ENCODE measurements around the gene LY6G5B. TPM values are rescaled to one million over a fixed set of nuclear protein-coding genes. Genes with fewer than 3 reads are reported as not detected.

The LY6G5B gene
- total RNA-seq, 2 donors from 2014 or later = 13.9 to 17.0 TPM

GRCh38 chr6:31710523-31711219, 40.9 kb downstream of the LY6G5B start:
- Mint-ChIP-seq H3K4me1 (peaks cover 30% of the 10 kb centered on the region), H3K9me3 (no peaks in the 10 kb centered on the region), H3K36me3 (ENCODE audit: low read depth) (no peaks in the 10 kb centered on the region), H3K27ac (peak overlapping the region; percentile 46), H3K27me3 (ENCODE audit: insufficient read depth) (peaks cover 2% of the 10 kb centered on the region), H3K4me3 (no peak overlapping the region)
- WGBS, 2 experiments (ENCODE audit: insufficient coverage in 1 of 2, insufficient read length in 1 of 2) = 71 to 79% methylated on average over 1 to 5 of the region's 5 CpGs
- peak; percentile 58 for DNase-seq
- Histone ChIP-seq H3K27me3 (ENCODE audit: control insufficient read depth, insufficient read depth, low read length, poor library complexity, severe bottlenecking) (no peaks in the 10 kb centered on the region), H3K9ac (ENCODE audit: extremely low read depth, low read length, poor library complexity, severe bottlenecking) (no peak overlapping the region), H3K4me3 (ENCODE audit: low read length) (no peak overlapping the region), H3K9me3 (ENCODE audit: control insufficient read depth, low read length) (no peaks in the 10 kb centered on the region), H3K36me3 (ENCODE audit: control insufficient read depth, insufficient read depth, low read length) (no peaks in the 10 kb centered on the region), H3K27ac (ENCODE audit: low read depth, low read length) (no peak overlapping the region), H3K4me1 (ENCODE audit: control insufficient read depth, insufficient read depth, low read length) (peaks cover 7% of the 10 kb centered on the region)
- TF ChIP-seq, protein P1, sequence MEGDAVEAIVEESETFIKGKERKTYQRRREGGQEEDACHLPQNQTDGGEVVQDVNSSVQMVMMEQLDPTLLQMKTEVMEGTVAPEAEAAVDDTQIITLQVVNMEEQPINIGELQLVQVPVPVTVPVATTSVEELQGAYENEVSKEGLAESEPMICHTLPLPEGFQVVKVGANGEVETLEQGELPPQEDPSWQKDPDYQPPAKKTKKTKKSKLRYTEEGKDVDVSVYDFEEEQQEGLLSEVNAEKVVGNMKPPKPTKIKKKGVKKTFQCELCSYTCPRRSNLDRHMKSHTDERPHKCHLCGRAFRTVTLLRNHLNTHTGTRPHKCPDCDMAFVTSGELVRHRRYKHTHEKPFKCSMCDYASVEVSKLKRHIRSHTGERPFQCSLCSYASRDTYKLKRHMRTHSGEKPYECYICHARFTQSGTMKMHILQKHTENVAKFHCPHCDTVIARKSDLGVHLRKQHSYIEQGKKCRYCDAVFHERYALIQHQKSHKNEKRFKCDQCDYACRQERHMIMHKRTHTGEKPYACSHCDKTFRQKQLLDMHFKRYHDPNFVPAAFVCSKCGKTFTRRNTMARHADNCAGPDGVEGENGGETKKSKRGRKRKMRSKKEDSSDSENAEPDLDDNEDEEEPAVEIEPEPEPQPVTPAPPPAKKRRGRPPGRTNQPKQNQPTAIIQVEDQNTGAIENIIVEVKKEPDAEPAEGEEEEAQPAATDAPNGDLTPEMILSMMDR (conservative IDR thresholded peaks at IDR 0.05) = no peak

- Mint-ChIP-seq H3K9me3 (no peaks in the 10 kb centered on the region), H3K27ac (no peak overlapping the region), H3K27me3 (ENCODE audit: insufficient read depth) (peaks cover 2% of the 10 kb centered on the region), H3K4me1 (peaks cover 30% of the 10 kb centered on the region), H3K36me3 (ENCODE audit: low read depth) (no peaks in the 10 kb centered on the region), H3K4me3 (no peak overlapping the region)
- H3K36me3 ChIP-seq (ENCODE audit: control insufficient read depth, insufficient read depth, low read length) = no peaks in the 10 kb centered on the region
- H3K27me3 ChIP-seq (ENCODE audit: control insufficient read depth, insufficient read depth, low read length, poor library complexity, severe bottlenecking) = no peaks in the 10 kb centered on the region
- no peak overlapping the region for H3K9ac ChIP-seq (ENCODE audit: extremely low read depth, low read length, poor library complexity, severe bottlenecking)
- H3K4me1 ChIP-seq (ENCODE audit: control insufficient read depth, insufficient read depth, low read length) = peaks cover 7% of the 10 kb centered on the region
- TF ChIP-seq, protein P1 (conservative IDR thresholded peaks at IDR 0.05) = no peak
- no peak overlapping the region for H3K27ac ChIP-seq (ENCODE audit: low read depth, low read length)
- H3K9me3 ChIP-seq (ENCODE audit: control insufficient read depth, low read length) = no peaks in the 10 kb centered on the region
- 87% methylated on average over 4 to 8 of the region's 8 CpGs for WGBS, 2 experiments (ENCODE audit: insufficient coverage in 1 of 2, insufficient read length in 1 of 2)
- DNase-seq = no peak
- H3K4me3 ChIP-seq (ENCODE audit: low read length) = no peak overlapping the region
Measured at GRCh38 chr6:31711233-31711632, 41.5 kb downstream of the LY6G5B start.

DNA sequence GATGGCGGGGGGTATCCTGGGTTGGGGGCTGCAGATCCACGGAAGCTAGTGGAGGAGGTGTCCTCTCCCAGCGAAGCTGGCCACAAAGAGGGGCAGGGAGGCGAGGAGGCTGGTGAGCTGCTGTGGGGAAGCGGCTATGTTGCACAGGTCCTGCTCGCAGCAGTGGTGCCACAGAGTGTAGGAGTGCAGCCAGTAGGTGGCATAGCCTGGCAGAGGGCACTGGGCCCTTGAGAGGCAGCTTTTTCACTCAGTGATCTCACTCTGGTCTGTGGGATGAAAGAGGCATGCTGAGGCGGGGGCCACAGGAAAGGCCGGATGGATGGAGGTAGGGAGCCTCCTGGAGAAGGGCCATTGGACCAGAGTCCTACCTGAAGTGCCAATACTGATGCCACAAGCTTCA, 42.5 kb downstream of the LY6G5B start:
- H3K4me3 ChIP-seq (ENCODE audit: low read length) = no peak overlapping the region
- H3K9ac ChIP-seq (ENCODE audit: extremely low read depth, low read length, poor library complexity, severe bottlenecking) = no peak overlapping the region
- H3K36me3 ChIP-seq (ENCODE audit: control insufficient read depth, insufficient read depth, low read length) = no peaks in the 10 kb centered on the region
- 96 to 98% methylated on average over 7 to 8 of the region's 8 CpGs for WGBS, 2 experiments (ENCODE audit: insufficient coverage in 1 of 2, insufficient read length in 1 of 2)
- no peaks in the 10 kb centered on the region for H3K9me3 ChIP-seq (ENCODE audit: control insufficient read depth, low read length)
- peak; percentile 47 for DNase-seq
- no peaks in the 10 kb centered on the region for H3K36me3 Mint-ChIP-seq (ENCODE audit: low read depth)
- H3K4me1 ChIP-seq (ENCODE audit: control insufficient read depth, insufficient read depth, low read length) = peaks cover 7% of the 10 kb centered on the region
- no peaks in the 10 kb centered on the region for H3K9me3 Mint-ChIP-seq
- H3K27ac Mint-ChIP-seq = no peak overlapping the region
- H3K4me1 Mint-ChIP-seq = peaks cover 32% of the 10 kb centered on the region
- no peaks in the 10 kb centered on the region for H3K27me3 ChIP-seq (ENCODE audit: control insufficient read depth, insufficient read depth, low read length, poor library complexity, severe bottlenecking)
- TF ChIP-seq, protein P1 (conservative IDR thresholded peaks at IDR 0.05) = no peak
- H3K27ac ChIP-seq (ENCODE audit: low read depth, low read length) = no peak overlapping the region
- H3K4me3 Mint-ChIP-seq = no peak overlapping the region
- H3K27me3 Mint-ChIP-seq (ENCODE audit: insufficient read depth) = no peaks in the 10 kb centered on the region

Measured in endodermal cell (in vitro differentiated cells).